CD14-positive monocyte (primary cell): ENCODE measurements around the gene TOGARAM2. TPM values are rescaled to one million over a fixed set of nuclear protein-coding genes. Genes with fewer than 3 reads are reported as not detected.

ENCODE experiments used
- DNase-seq, 3 donors: peaks; one replicate each; pipeline ENCODE4 v3.0.0-alpha.2; 2011 to 2022
- H2AFZ ChIP-seq: 2 replicates; pipeline ENCODE4 v1.6.0; 2012; ENCODE audit warnings: mild to moderate bottlenecking, low read depth, low read length, inconsistent platforms; ENCODE audit not compliant: insufficient read depth, poor library complexity, severe bottlenecking
- H3K27ac ChIP-seq, 2 donors: 1 replicate in 1 of 2; 2 replicates in 1 of 2; pipeline ENCODE4 v1.5.1; 2012 to 2013; ENCODE audit warnings: low read length in 2 of 2, control low read depth in 1 of 2, inconsistent platforms in 1 of 2, low read depth in 1 of 2, mild to moderate bottlenecking in 1 of 2
- H3K27me3 ChIP-seq, 2 donors: one replicate each; pipeline versions ENCODE4 v1.6.0 to v1.6.1; 2011 to 2013; ENCODE audit warnings: low read length in 2 of 2; ENCODE audit not compliant: control insufficient read depth in 2 of 2, insufficient read depth in 2 of 2
- H3K36me3 ChIP-seq, 2 donors: replicated peaks in 1 of 2; 1 replicate in 1 of 2; 2 replicates in 1 of 2; pipeline versions ENCODE4 v1.5.1 to v1.6.1; 2012 to 2013; ENCODE audit warnings: low read length in 2 of 2, control low read depth in 1 of 2, inconsistent platforms in 1 of 2, mild to moderate bottlenecking in 1 of 2; ENCODE audit not compliant: insufficient read depth in 2 of 2, control insufficient read depth in 1 of 2
- H3K4me1 ChIP-seq, 2 donors: 1 replicate in 1 of 2; 2 replicates in 1 of 2; pipeline versions ENCODE4 v1.5.1 to v1.6.1; 2012 to 2013; ENCODE audit warnings: low read length in 2 of 2, control low read depth in 1 of 2, inconsistent platforms in 1 of 2, mild to moderate bottlenecking in 1 of 2, moderate library complexity in 1 of 2; ENCODE audit not compliant: insufficient read depth in 2 of 2, control insufficient read depth in 1 of 2
- H3K4me2 ChIP-seq: replicated peaks from 2 replicates; pipeline ENCODE3; 2012; ENCODE audit warnings: low read length, moderate library complexity, mild to moderate bottlenecking; ENCODE audit not compliant: poor library complexity, severe bottlenecking; ENCODE audit errors: extremely low read depth
- H3K4me3 ChIP-seq, 3 experiments: fragments of 200-600 bp in 1 of 3; sonication (generic) in 1 of 3; replicated peaks in 1 of 3; 1 replicate in 2 of 3; 2 replicates in 1 of 3; pipeline ENCODE4 v1.5.1; 2011 to 2013; ENCODE audit warnings: low read length in 3 of 3, mild to moderate bottlenecking in 3 of 3, control low read depth in 2 of 3, low read depth in 2 of 3, inconsistent platforms in 1 of 3, moderate library complexity in 1 of 3
- H3K79me2 ChIP-seq: 2 replicates; pipeline ENCODE4 v1.6.0; 2012; ENCODE audit warnings: mild to moderate bottlenecking, control low read depth, inconsistent platforms, low read length, moderate library complexity; ENCODE audit not compliant: insufficient read depth
- H3K9ac ChIP-seq: 2 replicates; pipeline ENCODE4 v1.6.0; 2017; ENCODE audit warnings: low read length, mild to moderate bottlenecking; ENCODE audit not compliant: insufficient read depth, poor library complexity, severe bottlenecking
- H3K9me3 ChIP-seq, 2 donors: replicated peaks in 1 of 2; 1 replicate in 1 of 2; 2 replicates in 1 of 2; pipeline versions ENCODE4 v1.5.1 to v1.6.1; 2012 to 2013; ENCODE audit warnings: low read length in 2 of 2, control low read depth in 1 of 2; ENCODE audit not compliant: control insufficient read depth in 1 of 2, insufficient read depth in 1 of 2
- H4K20me1 ChIP-seq: 2 replicates; pipeline ENCODE4 v1.6.0; 2012; ENCODE audit warnings: mild to moderate bottlenecking, low read length, control low read depth, moderate library complexity; ENCODE audit not compliant: insufficient read depth
- H3K27ac Mint-ChIP-seq, 7 donors: one replicate each; pipeline ENCODE4 v1.8.0; 2020; ENCODE audit warnings: mild to moderate bottlenecking in 7 of 7, mixed read lengths in 7 of 7, moderate library complexity in 6 of 7, inconsistent platforms in 2 of 7
- H3K27me3 Mint-ChIP-seq, 3 donors: one replicate each; pipeline ENCODE4 v1.8.0; 2021 to 2022; ENCODE audit warnings: low read depth in 3 of 3, mild to moderate bottlenecking in 3 of 3, mixed read lengths in 3 of 3, moderate library complexity in 3 of 3, inconsistent platforms in 1 of 3
- H3K36me3 Mint-ChIP-seq, 2 donors: one replicate each; pipeline ENCODE4 v1.8.0; 2020; ENCODE audit warnings: mixed read lengths in 2 of 2, inconsistent platforms in 1 of 2, mild to moderate bottlenecking in 1 of 2
- H3K4me1 Mint-ChIP-seq: one replicate; pipeline ENCODE4 v1.8.0; 2020; ENCODE audit warnings: mild to moderate bottlenecking, mixed read lengths
- H3K4me3 Mint-ChIP-seq, 2 donors: one replicate each; pipeline ENCODE4 v1.8.0; 2020; ENCODE audit warnings: mild to moderate bottlenecking in 2 of 2, mixed read lengths in 2 of 2, moderate library complexity in 1 of 2
- H3K9me3 Mint-ChIP-seq, 7 donors: one replicate each; pipeline ENCODE4 v1.8.0; 2020 to 2022; ENCODE audit warnings: mixed read lengths in 7 of 7, mild to moderate bottlenecking in 6 of 7, moderate library complexity in 6 of 7, inconsistent platforms in 2 of 7
- CTCF ChIP-seq: fragments of 200-600 bp; IDR thresholded peaks from one replicate; pipeline ENCODE4 v1.8.0; 2022; ENCODE audit warnings: antibody characterized with exemption, mild to moderate bottlenecking
- WGBS: methylation state at CpG from one replicate; pipeline ENCODE4 v1.1.5; 2013; ENCODE audit warnings: missing lambda C conversion rate; ENCODE audit not compliant: insufficient coverage; 5-methylcytosine and 5-hydroxymethylcytosine counted together
- intact Hi-C, 2 donors: fragments of 100-400 bp; cut with micrococcal nuclease; formaldehyde crosslinking; loops; one replicate each; pipeline versions ENCODE4 v1.15.0 to v1.15.1; 2023
- polyA plus RNA-seq, 3 donors: library from polyadenylated mRNA; depleted of rRNA in 1 of 3; unstranded in 2 of 3; stranded (reverse) in 1 of 3; fragments of 300-500 nt in 2 of 3; fragments of >200 nt in 1 of 3; fragmentation: Illumina TruSeq in 2 of 3; gene quantifications; 1 replicate in 2 of 3; 2 replicates in 1 of 3; pipeline ENCODE4 v1.2.3, GENCODE V29; 2012 to 2021

The TOGARAM2 gene
- polyA plus RNA-seq, 3 donors: 0.23 to 5.5 TPM; not detected in 1

GRCh38 chr2:29075894-29076705 is 95.0 kb downstream of the TOGARAM2 start:
- Mint-ChIP-seq H3K27me3 (peaks cover 0 to 2% (median 1%) of the 10 kb centered on the region in 3 donors), H3K4me1 (peaks cover 8% of the 10 kb centered on the region)
- no peak overlapping the region for H3K9ac ChIP-seq

GRCh38 chr2:29079887-29080286 is 98.8 kb downstream of the TOGARAM2 start:
- H3K36me3 ChIP-seq: no peaks in the 10 kb centered on the region

More at GRCh38 chr2:29075894-29076705, 95.0 kb downstream of the TOGARAM2 start:
- H3K9me3 ChIP-seq: peaks cover 12 to 14% of the 10 kb centered on the region in 2 donors
- H3K4me1 ChIP-seq: peaks cover 7 to 9% of the 10 kb centered on the region in 2 donors
- H3K36me3 ChIP-seq: no peaks in the 10 kb centered on the region
- 97% methylated on average over 9 of the region's 14 CpGs for WGBS
- H3K79me2 ChIP-seq: no peaks in the 10 kb centered on the region
- no peak overlapping the region for H3K4me3 ChIP-seq
- H4K20me1 ChIP-seq: no peaks in the 10 kb centered on the region
- peaks cover 11 to 19% (median 15%) of the 10 kb centered on the region in 7 donors for H3K9me3 Mint-ChIP-seq
- H3K4me3 Mint-ChIP-seq: no peak overlapping the region
- H3K27ac Mint-ChIP-seq: no peak overlapping the region
- no peak for TF ChIP-seq CTCF
- H3K36me3 Mint-ChIP-seq: no peaks in the 10 kb centered on the region
- H2AFZ ChIP-seq: no peak overlapping the region
- H3K4me2 ChIP-seq: no peak overlapping the region
- intact Hi-C loops: no loop called here
- no peak overlapping the region for H3K27ac ChIP-seq
- no peaks in the 10 kb centered on the region for H3K27me3 ChIP-seq
- no peak for DNase-seq

More at GRCh38 chr2:29079887-29080286, 98.8 kb downstream of the TOGARAM2 start:
- Histone ChIP-seq H3K4me3 (no peak overlapping the region), H3K9ac (no peak overlapping the region), H3K4me1 (peaks cover 20 to 23% of the 10 kb centered on the region in 2 donors), H3K27ac (no peak overlapping the region), H3K27me3 (no peaks in the 10 kb centered on the region), H3K9me3 (peaks cover 12 to 14% of the 10 kb centered on the region in 2 donors), H4K20me1 (no peaks in the 10 kb centered on the region), H2AFZ (no peak overlapping the region), H3K4me2 (no peak overlapping the region), H3K79me2 (no peaks in the 10 kb centered on the region)
- Mint-ChIP-seq H3K4me1 (peaks cover 17% of the 10 kb centered on the region), H3K9me3 (peaks cover 11 to 19% (median 15%) of the 10 kb centered on the region in 7 donors), H3K27me3 (peaks cover 0 to 4% (median 0%) of the 10 kb centered on the region in 3 donors), H3K36me3 (no peaks in the 10 kb centered on the region), H3K4me3 (no peak overlapping the region), H3K27ac (peak overlapping the region in 6 of 7 donors; percentile 30 to 93 (median 48))
- intact Hi-C loops: no loop called here
- WGBS: 95% methylated on average over 7 of the region's 7 CpGs
- no peak for TF ChIP-seq CTCF
- no peak for DNase-seq
